ENCODE results near the gene PLK2.

DNA sequence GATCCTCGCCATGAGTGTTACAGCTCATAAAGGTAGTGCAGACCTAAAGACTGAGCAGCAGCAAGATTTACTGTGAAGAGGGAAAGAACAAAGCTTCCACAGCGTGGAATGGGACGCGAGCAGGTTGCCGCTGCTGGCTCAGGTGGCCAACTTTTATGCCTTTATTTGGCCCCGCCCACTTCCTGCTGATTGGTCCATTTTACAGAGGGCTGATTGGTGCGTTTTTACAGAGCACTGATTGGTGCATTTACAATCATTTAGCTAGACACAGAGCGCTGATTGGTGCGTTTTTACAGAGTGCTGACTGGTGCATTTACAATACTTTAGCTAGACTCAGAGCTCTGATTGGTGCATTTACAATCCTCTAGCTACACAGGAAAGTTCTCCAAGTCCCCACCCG is 13.9 kb downstream of the PLK2 start:
- TF ChIP-seq, protein P1, sequence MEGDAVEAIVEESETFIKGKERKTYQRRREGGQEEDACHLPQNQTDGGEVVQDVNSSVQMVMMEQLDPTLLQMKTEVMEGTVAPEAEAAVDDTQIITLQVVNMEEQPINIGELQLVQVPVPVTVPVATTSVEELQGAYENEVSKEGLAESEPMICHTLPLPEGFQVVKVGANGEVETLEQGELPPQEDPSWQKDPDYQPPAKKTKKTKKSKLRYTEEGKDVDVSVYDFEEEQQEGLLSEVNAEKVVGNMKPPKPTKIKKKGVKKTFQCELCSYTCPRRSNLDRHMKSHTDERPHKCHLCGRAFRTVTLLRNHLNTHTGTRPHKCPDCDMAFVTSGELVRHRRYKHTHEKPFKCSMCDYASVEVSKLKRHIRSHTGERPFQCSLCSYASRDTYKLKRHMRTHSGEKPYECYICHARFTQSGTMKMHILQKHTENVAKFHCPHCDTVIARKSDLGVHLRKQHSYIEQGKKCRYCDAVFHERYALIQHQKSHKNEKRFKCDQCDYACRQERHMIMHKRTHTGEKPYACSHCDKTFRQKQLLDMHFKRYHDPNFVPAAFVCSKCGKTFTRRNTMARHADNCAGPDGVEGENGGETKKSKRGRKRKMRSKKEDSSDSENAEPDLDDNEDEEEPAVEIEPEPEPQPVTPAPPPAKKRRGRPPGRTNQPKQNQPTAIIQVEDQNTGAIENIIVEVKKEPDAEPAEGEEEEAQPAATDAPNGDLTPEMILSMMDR (IDR thresholded peaks at IDR 0.05; ENCODE audit: low read depth, low read length): no peak
- no peak for TF ChIP-seq EZH2phosphoT487 (IDR thresholded peaks at IDR 0.05; ENCODE audit: low read depth)
